GM18502 (cell line): ENCODE measurements around the gene KCTD3.

Experiments
- ATAC-seq: cut with Tn5 transposase; IDR thresholded peaks from one replicate; pipeline ENCODE4 v1.9.1; 2021; ENCODE audit warnings: mild to moderate bottlenecking; ENCODE audit not compliant: unreplicated experiment, poor library complexity

Gene KCTD3

GRCh38 chr1:215648957-215649356, 81.9 kb downstream of the KCTD3 start:
- ATAC-seq = no peak

GRCh38 chr1:215650446-215651149, 83.5 kb downstream of the KCTD3 start:
- ATAC-seq = no peak

- no peak for ATAC-seq
Measured at GRCh38 chr1:215651867-215652266, 84.8 kb downstream of the KCTD3 start.

GRCh38 chr1:215652371-215652770, 85.3 kb downstream of the KCTD3 start:
- no peak for ATAC-seq

- ATAC-seq = no peak
Measured at GRCh38 chr1:215657047-215657446, 89.9 kb downstream of the KCTD3 start.

- no peak for ATAC-seq
Measured at GRCh38 chr1:215660259-215660658, 93.2 kb downstream of the KCTD3 start.

- no peak for ATAC-seq
Measured at GRCh38 chr1:215661033-215661432, 93.9 kb downstream of the KCTD3 start.

- no peak for ATAC-seq
Measured at GRCh38 chr1:215665215-215665614, 98.1 kb downstream of the KCTD3 start.

- no peak for ATAC-seq
Measured at GRCh38 chr1:215667761-215668160, 100.7 kb downstream of the KCTD3 start.

GRCh38 chr1:215669806-215670491, 102.8 kb downstream of the KCTD3 start:
- ATAC-seq = no peak
